Stimulated activated CD8-positive, alpha-beta memory T cell treated with anti-CD3 and anti-CD28 coated beads, Interleukin-15, amount 100 ng/mL, for 4 hours (primary cell): ENCODE measurements around the gene SMO.

Experiments used
- DNase-seq, 2 donors: peaks; one replicate each; pipeline ENCODE4 v3.0.0-alpha.2; 2020; ENCODE audit warnings: low read depth in 2 of 2

Gene SMO

DNA sequence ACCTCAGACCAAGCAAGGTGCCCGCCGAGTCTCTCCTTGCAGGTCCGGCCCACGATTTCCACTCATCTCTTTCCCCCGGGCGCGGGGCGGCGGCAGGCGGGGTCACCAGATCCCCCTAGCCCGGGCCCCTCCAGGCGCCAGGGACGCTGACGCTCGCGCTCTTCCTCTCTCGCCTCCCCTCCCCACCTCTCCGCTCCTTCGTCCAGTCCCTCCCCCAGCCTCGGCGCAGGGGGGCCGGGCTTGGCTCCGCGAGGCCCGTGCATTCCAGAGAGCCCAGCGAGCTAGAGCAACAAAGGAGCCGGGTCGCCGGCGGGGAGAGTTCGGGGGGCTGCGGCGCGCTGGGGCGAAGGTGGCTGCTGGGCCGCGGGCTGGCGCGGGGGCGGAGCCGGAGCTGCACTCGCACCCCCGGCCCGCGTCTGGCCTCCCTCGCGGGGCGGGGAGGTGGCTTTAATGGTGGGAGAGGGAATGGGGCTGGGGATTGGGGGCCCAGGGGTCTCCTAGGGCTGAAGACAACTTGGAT lies at the start of gene SMO:
Gene SMO, plus strand, starts transcription at position 262 of the 520 bp plus-strand sequence. CDS start 519 bp downstream, outside the sequence.
- DNase-seq: no peak

DNA sequence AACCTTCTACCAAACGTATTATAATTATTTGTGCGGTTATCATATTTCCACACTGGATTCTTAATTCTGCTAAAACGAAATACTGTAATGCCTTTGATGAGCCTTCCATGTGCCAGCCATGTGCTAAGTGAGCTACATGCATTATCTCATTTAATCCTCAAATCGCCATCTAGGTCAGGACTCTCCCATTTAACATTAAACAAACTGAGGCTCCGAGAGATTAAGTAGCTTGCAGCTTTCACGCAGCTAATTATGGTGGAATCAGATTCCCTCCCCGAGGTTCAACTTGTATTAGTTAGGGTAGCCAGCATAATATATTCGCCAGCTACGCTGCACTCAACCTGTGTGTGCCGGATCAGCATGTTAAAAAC lies 44.7 kb upstream of the SMO start:
- DNase-seq: no peak

DNA sequence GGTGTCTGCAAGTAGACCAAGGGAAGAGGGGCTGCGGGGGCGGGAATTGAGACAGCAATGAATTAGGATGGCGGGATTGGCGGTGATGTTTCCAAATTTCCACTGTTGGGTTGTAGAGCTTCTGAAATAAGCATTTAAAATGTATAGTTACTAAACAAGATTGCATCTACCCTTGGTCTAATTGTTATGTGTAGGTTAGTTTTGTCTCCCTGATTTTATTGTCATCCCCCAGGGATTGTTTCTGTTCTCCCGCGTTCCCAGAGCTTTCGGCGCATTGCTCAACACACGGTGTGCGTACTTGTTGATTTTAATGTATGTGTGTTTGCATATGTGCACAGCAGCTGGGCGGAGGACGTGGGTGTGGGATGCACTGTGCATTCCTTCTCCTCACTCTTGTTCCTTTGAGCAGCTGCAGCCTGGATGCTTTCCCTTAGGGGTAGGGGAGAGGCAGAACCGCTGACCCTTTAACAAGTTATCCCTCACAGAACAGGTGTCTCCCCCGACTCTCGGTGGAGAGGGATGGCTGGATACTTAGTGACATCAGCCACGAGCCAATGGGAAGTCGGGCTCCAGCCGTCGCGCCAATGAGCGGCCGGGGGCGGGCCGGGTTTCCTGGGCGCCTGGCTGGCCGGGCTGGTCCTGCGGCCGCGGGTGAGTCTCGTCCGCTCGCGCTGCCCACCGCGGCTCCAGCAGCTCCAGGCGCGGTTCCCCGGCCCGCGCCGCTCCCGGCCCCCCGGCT lies 44.2 kb upstream of the SMO start, which contains the start of gene TSPAN33:
Gene TSPAN33, plus strand, starts transcription at position 613 of the 739 bp plus-strand sequence. CDS start 274 bp downstream, outside the sequence.
- DNase-seq: peak; percentile 23 to 26

DNA sequence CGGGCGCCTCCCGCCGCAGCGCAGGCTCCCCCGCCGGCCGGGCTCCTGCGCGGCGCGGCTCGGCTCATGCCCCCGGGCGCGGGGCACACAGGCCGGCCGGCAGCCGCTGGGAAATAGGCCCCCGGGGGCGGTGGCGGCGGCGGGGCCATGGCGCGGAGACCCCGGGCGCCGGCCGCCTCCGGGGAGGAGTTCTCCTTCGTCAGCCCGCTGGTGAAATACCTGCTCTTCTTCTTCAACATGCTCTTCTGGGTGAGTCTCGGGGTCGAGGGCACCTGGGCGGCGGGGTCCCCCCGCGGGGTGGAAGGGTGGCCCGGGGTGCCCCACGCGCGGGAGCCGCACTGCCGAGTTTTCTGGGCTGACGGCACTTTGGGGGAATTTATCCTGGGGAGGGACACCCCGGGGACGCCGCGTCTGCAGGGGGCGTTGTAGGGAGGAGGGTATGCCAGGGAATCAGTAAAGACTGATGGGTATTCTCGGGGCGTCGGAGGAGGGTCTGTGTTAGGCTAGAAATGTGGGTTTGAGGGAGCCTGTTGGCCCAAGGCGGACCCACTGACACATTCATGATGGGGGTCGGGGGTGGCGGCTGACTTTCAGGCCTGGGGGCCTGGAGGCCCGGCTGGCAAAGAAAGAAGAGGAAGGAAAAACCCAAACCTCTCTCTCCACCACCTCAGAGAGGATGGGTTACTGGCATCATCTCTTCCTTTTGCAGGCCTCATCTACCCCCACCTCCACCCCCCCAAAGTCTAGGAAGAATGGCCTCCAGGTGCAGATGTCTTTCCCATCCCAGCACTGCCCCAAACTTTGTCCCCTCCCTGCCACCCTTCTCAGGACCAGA lies 43.4 kb upstream of the SMO start:
- no peak for DNase-seq

DNA sequence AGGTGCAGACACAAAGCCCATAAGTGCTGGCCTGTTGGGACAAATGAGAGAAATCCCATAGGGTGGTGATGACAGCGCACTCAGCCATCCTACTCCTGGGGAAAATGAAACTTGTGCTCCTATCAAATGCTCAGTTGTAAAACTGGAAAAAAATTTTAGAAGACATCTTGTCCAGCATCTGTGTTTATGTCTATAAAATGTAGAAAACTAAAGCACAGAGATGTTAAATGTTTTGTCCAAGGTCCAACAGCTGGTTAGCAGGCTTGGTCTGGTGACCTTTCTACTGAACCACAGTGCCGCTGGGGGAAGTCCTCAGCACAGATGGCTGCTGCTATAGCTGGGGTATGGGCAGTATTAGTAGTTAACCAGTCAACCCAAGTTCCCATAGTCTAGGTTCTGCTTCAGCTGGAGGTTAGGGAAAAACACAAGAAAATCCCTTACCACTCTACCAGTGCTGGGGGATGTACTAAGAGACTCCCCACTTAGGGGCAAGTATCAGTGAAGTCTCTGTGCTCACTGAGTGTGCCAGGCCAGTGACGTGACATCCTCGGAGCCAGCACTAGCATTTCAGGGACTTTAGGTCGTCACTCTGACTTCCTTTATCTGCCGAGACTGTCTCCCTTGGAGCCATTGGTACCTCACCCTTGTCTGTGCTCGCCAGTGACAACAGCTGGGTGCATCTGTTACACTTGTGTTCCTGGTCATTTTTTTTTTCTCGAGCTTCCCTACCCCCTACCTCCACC lies 42.0 kb upstream of the SMO start:
- DNase-seq: no peak

DNA sequence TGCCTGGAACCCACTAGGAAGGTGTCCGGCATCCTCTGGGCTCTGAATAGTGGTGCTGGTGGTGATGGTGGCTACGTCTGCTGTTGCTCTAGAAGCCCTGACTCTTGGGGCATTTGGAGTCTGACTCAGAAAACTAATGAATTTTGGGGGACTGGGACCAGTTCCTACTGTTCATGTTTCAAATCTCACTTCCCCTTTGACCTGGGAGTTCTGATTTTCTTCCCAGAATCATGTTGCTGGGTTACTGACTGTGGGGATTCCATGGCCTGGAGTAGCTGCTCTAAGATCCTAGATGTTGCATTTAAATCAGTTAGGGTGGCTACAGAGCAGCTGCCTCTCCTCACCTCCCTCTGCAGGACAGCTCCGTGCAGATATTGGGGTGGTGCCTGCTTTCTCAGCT lies 40.7 kb upstream of the SMO start:
- DNase-seq: no peak

DNA sequence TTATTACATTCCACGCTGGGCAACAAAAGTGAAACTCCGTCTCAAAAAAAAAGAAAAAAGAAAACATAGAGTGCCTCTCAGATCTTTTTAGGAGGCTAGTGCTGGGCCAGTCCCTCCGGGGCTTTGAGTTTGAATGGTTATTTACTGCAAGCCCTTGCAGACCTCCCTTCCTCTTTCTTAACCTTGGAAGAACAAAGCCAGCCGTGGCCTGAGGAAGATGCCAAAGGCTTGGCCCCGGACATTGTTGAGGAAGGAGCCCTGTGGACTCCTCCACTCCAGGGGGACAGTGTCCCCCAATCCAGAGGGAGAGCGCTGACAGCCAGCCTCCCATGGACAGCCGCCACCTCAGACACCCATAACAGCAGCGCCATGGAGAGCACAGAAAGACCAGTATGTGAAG lies 38.9 kb upstream of the SMO start:
- DNase-seq: no peak

DNA sequence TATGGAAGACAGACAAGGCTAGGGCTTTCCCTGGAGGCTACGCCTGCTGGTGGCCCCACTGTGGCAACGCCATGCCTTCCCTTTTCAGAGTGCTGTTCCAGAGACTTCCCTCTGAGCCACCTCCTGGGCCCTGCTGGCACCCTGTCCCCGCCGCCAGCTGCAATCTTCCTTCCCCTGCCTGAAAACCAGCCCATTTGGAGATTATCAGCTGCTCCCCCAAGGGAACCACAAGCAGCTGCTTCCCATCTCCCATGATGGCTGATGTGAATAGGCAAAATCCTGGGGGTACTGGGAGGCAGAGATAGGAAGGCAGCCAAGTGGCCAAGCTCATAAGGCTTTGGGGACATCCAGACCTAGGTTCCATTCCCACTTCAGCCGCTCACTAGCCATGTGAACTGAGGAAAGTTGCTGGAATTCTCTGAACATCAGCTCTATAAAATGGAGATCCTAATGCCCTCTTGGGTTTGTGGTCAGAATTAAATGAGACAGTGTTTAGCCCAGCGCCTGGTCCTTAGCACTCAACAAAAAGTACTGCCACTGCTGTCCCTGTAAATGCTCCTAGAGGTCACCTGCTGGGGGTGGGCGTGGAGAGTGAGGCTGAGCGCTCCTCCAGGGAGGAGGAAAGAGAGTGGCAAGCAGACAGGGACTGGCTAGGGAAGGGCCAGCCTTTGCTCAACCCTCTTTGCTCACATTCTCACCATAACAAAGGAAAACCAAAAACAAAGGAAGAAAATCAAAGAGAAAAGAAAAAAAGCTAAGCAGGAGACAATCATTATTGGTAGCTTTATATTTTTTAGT lies 38.0 kb upstream of the SMO start:
- DNase-seq: no peak

DNA sequence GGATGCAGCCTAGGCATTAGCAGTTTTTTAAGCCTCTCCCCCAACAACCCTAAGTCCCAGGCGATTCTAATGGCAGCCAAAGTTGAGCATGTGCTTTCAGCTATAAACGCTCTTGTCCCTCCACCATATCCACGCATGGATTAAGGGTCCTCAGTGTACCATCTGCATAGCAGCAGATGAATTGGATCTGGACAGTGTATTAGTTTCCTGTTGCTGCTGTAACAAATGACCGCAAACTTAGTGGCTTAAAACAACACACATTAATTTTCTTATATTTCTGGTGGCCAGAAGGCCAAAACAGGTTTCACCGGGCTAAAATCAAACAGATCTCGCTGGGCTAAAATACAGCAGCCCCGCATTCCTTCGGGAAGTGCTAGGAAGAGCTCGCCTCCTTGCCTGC lies 30.8 kb upstream of the SMO start:
- no peak for DNase-seq

DNA sequence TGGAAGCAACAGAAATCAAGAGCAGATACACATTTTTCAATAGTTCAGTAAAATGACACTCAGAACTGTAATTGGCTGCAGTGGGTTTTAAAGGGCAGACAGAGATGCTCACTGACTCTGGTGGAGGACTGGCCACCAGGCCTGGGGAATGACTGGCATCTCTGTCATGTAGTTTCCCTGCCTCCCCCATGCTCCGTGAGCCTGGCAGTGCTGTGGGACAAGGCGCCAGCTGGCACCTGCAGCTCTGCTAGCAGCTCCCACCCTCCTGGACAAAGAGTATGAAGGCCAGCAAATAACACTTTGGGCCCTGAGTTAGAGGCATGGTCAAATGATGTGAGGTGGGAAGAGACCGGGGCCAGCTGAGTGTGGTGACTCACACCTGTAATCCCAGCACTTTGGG lies 28.9 kb upstream of the SMO start:
- no peak for DNase-seq

DNA sequence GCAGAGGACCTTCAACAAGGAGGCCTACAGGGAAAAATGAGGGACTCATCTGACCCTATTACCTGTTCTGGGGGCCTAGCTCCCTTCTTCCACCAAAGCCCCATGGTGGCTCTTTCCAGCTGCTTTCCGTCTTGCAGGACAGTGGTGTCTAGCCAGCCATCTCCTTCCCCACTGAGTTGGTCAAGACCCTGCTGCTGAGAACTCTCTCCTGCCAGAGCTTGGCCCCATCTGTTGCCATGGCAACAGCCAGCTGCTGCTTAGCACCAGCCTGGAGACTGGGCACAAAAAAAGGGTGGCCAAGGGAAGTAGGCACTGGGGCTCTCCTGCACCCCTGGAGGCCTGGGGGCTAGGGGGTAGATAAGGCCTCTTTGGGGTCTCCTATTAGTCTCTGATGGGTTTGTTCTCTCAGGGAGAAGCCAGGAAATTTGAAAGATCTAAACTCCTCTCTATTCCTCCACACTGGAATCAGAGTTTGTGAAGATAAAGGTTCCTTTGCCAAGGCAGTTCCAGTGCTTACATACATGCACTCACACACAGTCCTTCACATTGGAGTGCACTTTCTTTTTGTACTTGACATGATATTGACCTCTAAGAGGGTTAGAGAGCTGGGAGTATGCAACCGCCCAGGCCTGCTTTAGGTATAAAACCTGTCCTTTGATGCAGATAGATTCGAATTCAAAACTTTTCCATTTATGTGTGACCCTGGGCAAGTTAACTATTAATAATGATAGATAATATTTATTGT lies 28.1 kb upstream of the SMO start:
- no peak for DNase-seq

DNA sequence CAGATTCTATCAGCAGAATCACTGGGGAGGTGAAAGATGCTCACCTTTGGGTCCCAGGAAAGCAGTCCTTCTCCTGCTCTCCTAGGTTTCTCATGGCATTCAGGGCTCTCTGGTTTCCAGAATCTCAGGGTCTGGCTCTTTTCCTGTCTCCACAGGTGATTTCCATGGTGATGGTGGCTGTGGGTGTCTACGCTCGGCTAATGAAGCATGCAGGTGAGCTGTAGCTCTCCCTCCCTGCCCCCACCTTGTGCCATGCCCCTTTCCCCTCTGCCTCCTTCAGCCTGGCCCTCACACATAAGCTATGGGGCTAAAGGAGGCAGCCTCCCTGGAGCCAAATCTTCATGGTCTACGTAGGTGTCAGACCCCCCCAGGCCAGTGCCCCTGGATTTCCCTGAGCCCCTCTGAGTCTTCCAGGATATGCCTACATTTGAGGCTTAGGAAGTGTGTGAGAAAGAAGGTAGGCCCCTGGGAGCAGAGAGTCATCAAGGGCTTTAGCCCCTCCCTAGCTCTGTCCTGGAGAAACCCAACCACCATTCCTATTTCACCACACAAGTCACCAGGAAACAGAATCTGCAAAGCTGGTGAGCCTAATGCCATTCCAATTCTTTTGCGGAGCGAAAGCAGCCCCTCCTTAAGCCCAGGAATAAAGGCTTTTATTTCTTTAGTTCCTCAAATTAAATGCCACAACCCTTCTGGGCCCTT lies 26.8 kb upstream of the SMO start:
- DNase-seq: no peak

DNA sequence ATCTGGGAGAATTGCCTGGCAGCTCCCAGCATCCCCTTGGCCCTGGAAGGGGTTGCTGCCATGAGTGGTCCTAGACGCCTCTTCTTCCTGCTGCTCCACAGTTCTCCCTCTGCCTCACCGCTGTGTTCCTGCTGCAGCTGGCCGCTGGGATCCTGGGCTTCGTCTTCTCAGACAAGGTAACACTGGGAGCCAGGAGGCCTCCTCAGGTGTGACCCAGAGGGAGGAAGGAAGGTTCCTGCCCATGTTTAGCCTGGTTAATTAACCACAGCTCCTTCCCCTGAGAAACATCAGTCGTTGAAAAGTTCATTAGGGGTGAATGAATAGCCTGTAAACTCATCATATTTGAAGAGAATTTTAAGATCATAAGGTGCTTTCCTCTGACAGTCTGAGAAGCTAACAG lies 25.7 kb upstream of the SMO start:
- no peak for DNase-seq

DNA sequence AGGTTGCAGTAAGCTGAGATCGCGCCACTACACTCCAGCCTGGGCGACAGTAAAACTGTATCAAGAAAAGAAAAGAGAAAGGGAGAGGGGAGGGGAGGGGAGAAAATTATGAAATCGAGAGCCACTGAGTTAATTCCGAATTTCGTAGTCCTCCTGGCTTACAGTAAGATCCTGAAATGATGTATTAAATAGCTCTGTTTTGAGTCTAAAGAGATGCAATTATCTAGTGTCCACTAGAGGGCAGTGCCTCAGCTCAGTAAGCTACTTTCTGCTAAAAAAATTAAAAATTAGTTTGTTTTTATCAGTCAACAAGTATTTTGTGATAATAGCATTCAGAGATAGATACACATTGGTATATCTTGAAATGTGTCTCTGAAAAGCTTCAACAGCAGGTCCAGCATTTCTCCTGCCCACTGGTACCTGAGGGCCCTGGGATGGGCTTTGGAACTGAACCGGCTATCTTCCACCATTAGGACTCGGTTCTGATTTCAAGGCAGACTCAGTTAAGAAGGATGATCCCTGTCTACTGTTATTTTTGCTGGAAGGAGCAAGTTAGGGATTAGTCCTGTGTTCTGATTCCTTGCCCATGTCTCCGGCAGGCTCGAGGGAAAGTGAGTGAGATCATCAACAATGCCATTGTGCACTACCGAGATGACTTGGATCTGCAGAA lies 24.4 kb upstream of the SMO start:
- no peak for DNase-seq

DNA sequence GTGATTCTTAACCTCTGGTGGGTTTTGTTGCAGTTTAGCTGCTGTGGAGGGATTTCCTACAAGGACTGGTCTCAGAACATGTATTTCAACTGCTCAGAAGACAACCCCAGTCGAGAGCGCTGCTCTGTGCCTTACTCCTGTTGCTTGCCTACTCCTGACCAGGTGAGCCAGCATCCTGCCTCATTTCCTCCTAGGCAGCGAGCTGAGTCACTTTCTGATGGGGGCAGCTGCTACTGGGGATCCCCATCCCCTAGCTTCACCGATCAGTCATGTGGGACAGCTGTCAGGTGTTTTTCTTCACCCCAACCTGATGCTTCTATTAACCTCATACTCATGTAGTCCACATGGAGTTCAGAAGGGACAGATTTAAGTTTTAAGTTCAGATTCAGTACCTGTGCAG lies 21.7 kb upstream of the SMO start:
- DNase-seq: no peak

DNA sequence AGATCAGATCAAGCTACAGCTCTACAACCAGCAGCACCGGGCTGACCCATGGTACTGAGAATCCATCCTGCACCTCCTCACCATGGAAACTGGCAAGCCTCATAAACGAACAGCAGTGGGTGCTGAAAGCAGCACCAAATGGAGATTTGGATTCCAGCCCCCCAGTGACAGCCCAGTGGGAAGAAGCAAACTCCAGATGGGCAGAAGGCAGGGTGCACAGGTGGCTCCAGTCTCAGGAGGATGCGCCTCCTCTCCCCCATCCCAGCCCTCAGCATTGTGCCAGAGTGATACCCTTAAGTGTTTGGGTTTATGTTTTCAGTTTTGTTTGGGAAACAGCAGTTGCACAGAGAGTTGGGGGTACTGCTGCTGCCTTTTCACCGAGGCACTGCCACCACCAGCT lies 20.6 kb upstream of the SMO start:
- DNase-seq: no peak

DNA sequence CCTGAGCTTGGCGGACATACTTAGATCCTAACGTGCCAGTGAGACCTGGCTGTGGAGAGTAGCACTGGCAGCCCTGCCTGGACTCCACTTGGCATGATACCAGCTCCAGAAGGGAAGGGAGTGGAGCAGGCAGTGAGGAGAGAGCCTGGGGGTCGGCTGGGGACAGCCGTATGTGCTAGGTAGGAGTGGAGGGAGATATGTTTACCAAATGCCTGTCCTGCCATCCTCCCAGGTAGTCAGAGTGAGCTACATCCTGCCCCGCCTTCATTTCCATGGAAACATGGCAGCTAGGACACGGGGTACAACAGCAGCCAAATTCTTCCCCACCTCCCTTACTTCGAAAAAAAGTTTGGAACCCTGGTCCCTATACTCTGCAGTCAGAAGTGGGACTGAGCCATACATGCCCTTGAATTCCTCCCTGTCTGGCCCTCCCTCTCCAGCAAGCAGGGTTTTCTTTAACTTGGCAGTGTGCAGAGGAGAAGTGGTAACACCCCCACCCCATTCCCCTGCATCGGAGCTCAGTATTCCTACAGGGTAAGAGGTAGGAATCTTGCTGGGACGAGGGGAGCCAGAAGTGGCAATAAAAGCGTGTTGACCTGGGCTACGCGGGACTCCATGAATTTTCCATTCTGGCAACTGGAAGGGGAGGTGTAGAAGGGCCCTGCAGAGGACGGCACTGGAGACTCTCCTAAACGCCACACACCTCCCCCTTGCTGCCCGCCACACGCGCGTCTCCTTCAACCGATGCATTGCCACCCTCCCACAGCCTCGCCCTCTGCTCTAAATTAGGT lies 20.0 kb upstream of the SMO start:
- no peak for DNase-seq

DNA sequence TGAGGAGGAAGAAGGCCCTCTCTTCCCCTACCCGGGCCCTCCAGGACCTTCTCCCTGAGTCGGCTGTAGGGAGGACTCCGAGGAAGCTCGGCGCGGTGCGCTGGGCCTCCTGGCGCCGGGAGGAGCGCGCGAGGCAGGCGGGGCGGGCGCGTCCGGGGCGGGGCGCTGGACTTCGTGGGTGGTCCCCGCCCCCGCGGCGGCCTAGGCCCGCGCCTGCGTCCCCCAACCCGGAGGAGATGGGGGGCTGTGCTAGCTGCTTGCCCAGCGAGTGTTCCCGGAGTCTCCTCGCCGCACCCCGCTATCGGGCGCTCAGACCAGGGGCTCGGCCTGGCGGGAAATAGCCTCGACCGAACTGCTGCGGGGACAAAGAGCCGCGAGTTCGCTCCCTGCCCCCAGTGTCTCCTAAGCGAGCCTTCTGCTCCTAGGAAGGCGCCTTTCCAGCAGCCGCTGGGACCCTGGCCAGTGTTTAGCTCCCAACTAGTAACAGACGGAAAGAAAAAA lies 19.2 kb upstream of the SMO start:
- DNase-seq: no peak
